GM13976 (cell line): ENCODE results near the gene TMEM40.

Experiments used
- DNase-seq: peaks from one replicate; pipeline ENCODE4 v3.0.0; 2012; ENCODE audit warnings: low spot score
- in situ Hi-C: fragments of 300-500 bp; cut with MboI; formaldehyde crosslinking; loops from one replicate; pipeline ENCODE4 v1.12.0; 2022; ENCODE audit warnings: low sequenced_read_pairs, mixed read lengths, inconsistent platforms; ENCODE audit not compliant: unreplicated experiment
- TF ChIP-seq, protein P1 (sequence below): IDR thresholded peaks from 2 replicates; pipeline ENCODE4 v1.5.1; 2012; ENCODE audit warnings: borderline replicate concordance, mild to moderate bottlenecking; ENCODE audit not compliant: insufficient read depth; ENCODE audit errors: extremely low read depth, missing control alignments, control extremely low read depth

The TMEM40 gene

DNA sequence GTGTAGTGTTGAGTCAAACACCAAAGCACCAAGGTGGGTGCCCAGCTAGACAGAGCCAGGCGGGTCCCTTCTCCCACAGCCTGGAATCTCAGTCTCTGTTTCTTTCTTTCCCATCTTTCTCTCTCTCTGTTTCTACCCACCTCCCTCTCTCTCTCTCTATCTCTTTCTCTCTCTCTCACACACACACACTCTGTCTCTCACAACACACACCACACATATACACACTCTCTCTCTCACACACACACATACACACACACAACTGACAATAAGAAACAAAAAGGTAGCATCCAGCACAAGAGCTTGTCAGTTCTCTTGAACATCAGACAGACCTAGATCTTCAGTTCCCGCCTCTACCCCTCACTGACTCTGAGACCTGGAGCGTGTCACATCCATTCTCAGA, 2.4 kb downstream of the TMEM40 start:
- TF ChIP-seq, protein P1, sequence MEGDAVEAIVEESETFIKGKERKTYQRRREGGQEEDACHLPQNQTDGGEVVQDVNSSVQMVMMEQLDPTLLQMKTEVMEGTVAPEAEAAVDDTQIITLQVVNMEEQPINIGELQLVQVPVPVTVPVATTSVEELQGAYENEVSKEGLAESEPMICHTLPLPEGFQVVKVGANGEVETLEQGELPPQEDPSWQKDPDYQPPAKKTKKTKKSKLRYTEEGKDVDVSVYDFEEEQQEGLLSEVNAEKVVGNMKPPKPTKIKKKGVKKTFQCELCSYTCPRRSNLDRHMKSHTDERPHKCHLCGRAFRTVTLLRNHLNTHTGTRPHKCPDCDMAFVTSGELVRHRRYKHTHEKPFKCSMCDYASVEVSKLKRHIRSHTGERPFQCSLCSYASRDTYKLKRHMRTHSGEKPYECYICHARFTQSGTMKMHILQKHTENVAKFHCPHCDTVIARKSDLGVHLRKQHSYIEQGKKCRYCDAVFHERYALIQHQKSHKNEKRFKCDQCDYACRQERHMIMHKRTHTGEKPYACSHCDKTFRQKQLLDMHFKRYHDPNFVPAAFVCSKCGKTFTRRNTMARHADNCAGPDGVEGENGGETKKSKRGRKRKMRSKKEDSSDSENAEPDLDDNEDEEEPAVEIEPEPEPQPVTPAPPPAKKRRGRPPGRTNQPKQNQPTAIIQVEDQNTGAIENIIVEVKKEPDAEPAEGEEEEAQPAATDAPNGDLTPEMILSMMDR = no peak
- no peak for DNase-seq
- in situ Hi-C loops = no loop called here

GRCh38 chr3:12756175-12756574, 2.9 kb downstream of the TMEM40 start:
- in situ Hi-C loops = no loop called here
- DNase-seq = no peak
- TF ChIP-seq, protein P1 = no peak

GRCh38 chr3:12755754-12756153, 3.3 kb downstream of the TMEM40 start:
- TF ChIP-seq, protein P1 = no peak
- in situ Hi-C loops = no loop called here
- DNase-seq = no peak

DNA sequence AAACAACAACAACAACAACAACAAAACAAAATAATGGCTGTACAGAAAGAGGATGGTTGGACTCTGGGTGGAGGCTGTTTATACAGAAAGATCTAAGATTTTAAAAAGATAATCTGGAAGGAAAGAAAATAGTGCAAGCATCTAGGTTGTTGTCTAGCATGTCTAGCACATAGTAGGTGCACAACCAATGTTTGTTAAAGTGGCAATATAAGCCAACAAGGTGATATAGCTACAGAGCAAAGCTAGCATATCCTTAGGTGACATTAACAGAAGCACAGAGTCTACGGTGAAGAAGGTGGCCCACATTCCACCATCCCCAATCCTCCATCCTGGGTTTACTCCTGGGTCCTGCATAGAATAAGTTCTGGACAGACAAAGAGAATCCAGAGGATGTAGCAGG, 4.7 kb downstream of the TMEM40 start:
- TF ChIP-seq, protein P1 = no peak
- in situ Hi-C loops = no loop called here
- no peak for DNase-seq

GRCh38 chr3:12753275-12754028, 5.6 kb downstream of the TMEM40 start:
- TF ChIP-seq, protein P1 = no peak
- in situ Hi-C loops = no loop called here
- DNase-seq = no peak

DNA sequence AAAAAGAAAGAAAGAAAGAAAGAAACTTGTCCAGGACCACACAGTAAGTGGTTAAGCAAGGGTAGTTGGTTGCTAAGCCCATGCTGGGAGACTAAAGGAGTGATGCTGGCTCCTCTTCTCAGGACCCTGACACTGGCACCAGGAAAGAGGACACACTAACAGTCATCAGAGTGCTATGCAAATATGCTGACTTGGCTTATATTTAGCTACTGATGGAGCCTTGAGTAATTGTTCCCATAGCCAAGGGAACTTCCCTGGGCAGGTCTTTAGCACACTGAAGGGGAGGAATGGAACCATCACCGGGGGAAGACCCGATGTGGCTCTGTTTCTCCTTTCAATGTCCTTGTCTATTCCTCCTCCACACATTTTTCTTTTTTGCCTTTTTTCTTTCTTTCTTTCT, 6.2 kb downstream of the TMEM40 start:
- peak; percentile 58 for DNase-seq
- in situ Hi-C loops = no loop called here
- TF ChIP-seq, protein P1 = no peak
